Measurements from ENCODE around the gene TAS1R3. TPM values are rescaled to one million over a fixed set of nuclear protein-coding genes. Genes with fewer than 3 reads are reported as not detected.

The TAS1R3 gene
- total RNA-seq, 1 experiment from 2014 or later, result 0.22 TPM

DNA sequence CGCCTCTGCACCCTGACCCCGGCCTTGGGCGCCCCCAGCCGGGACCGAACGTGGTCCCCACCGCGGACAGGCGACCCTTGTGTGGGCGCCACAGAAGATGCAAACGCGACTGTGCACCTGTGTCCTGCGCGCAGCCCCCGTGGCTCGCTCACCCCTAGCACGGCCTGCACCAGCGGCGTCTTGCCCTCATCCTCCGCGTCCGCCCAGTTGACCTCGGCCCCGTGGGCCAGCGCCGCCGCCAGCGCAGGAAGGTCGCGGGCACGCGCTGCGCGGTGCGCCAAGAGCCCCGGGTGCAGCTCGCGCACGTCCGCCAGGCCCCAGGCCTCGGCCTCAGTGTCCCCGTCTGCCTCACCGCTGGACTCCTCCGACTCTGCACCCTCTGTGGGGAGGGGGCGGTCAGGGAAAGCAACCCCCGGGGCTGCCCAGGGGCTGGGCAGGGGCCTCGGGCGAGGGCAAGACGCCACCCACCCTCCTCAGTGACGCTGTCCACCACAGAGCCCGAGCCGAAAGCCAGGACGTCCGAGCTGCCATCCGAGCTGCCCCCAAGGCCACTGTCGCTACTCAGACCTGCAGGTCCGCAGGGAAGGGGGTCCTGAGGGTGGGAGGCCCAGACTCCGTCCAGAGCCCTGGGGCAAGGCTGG lies 36.7 kb upstream of the TAS1R3 start:
- TF ChIP-seq MLX (CRISPR knock-in tag; IDR thresholded peaks at IDR 0.05), result no peak
- no peak for TF ChIP-seq ZNF121 (CRISPR knock-in tag; IDR thresholded peaks at IDR 0.05)
- TF ChIP-seq KAT7 (CRISPR knock-in tag; IDR thresholded peaks at IDR 0.05; ENCODE audit: borderline replicate concordance), result no peak
- TF ChIP-seq TEAD1 (CRISPR knock-in tag; IDR thresholded peaks at IDR 0.05), result no peak
- no peaks in the 10 kb centered on the region for H3K27me3 Mint-ChIP-seq (ENCODE audit: low read depth)
- POLR2A ChIA-PET, result no interaction called here
- no peak overlapping the region for H3K4me3 Mint-ChIP-seq
- DNase-seq (ENCODE audit: low spot score) (no peak), ATAC-seq (no peak)
- H3K36me3 Mint-ChIP-seq, result no peaks in the 10 kb centered on the region
- H3K4me1 Mint-ChIP-seq, result peaks cover 4% of the 10 kb centered on the region; the same call in 1 of the 2 replicates
- H3K27ac Mint-ChIP-seq, result no peak overlapping the region
- CTCF ChIA-PET, result no interaction called here
- no peaks in the 10 kb centered on the region for H3K9me3 Mint-ChIP-seq

- H3K4me3 Mint-ChIP-seq, result no peak overlapping the region
- ChIA-PET POLR2A (interaction anchor here (0.8 to 1.0 kb wide), 2 partner anchors 9 to 16 kb away, joined by 3 to 4 read pairs; partner anchors contain the start of gene SCNN1D), CTCF (no interaction called here)
- DNase-seq (ENCODE audit: low spot score) (no peak), ATAC-seq (no peak)
- peaks cover 4% of the 10 kb centered on the region; the same call in 1 of the 2 replicates for H3K4me1 Mint-ChIP-seq
- no peak for TF ChIP-seq FOXP1 (CRISPR knock-in tag; IDR thresholded peaks at IDR 0.05; ENCODE audit: borderline replicate concordance)
- no peak for TF ChIP-seq ZNF396 (CRISPR knock-in tag; IDR thresholded peaks at IDR 0.05; ENCODE audit: borderline replicate concordance)
- TF ChIP-seq ZNF219 (CRISPR knock-in tag; IDR thresholded peaks at IDR 0.05; ENCODE audit: borderline replicate concordance), result no peak
- TF ChIP-seq NFATC4 (CRISPR knock-in tag; IDR thresholded peaks at IDR 0.05), result no peak
- TF ChIP-seq TCF7 (CRISPR knock-in tag; IDR thresholded peaks at IDR 0.05; ENCODE audit: low read depth), result no peak
- no peak for TF ChIP-seq AR (CRISPR knock-in tag; IDR thresholded peaks at IDR 0.05)
- no peak for TF ChIP-seq ZBTB21 (CRISPR knock-in tag; IDR thresholded peaks at IDR 0.05; ENCODE audit: borderline replicate concordance)
- no peak for TF ChIP-seq MXD4 (CRISPR knock-in tag; IDR thresholded peaks at IDR 0.05; ENCODE audit: borderline replicate concordance)
- no peaks in the 10 kb centered on the region for H3K36me3 Mint-ChIP-seq
- H3K27ac Mint-ChIP-seq, result no peak overlapping the region
- H3K27me3 Mint-ChIP-seq (ENCODE audit: low read depth), result no peaks in the 10 kb centered on the region
- H3K9me3 Mint-ChIP-seq, result no peaks in the 10 kb centered on the region
Observed at GRCh38 chr1:1295154-1295923, 35.7 kb upstream of the TAS1R3 start.

DNA sequence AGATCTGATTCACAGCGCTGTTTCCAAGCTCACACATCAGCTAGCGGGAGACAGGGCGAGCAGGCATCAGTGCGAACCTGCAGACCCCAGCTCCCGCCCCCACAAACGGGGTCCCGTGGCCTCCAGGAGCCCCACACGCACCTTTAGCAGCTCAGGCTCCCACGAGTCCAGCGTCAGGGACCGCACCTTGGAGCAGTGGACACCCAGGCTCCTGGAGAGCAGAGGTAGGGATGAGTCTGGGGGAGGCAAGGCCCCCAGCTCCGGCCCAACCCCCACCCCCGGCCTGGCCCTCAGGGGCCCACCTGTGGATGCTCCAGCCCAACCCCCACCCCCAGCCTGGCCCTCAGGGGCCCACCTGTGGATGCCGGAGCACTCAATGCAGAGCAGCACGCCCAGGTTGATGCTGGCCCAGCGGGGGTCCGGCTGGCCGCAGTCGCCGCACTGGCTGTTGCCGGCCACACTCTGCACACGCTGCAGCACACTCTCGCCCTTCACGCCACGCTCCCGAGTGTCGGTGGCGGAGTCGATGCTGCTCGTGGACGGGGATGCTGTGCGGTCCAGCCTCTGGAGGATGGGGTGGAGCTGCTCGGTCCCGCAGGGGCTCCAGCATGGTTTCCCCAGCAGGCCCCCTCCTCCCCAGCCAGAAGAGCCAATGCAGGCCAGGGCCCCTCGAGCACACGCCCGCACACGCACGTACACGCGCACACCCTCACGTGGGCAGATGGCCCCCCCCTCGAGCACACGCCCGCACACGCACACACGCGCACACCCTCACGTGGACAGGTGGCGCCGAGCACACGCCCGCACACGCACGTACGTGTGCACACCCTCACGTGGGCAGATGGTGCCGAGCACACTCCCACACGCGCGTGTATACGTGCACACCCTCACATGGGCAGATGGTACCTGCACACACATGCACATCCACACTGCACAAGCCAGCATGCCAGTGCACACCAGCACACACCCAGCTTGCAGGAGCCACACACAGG lies 34.7 kb upstream of the TAS1R3 start:
- no peaks in the 10 kb centered on the region for H3K9me3 Mint-ChIP-seq
- H3K36me3 Mint-ChIP-seq, result no peaks in the 10 kb centered on the region
- DNase-seq (ENCODE audit: low spot score) (no peak), ATAC-seq (no peak)
- no peak overlapping the region for H3K4me3 Mint-ChIP-seq
- H3K27me3 Mint-ChIP-seq (ENCODE audit: low read depth), result no peaks in the 10 kb centered on the region
- H3K27ac Mint-ChIP-seq, result no peak overlapping the region
- ChIA-PET POLR2A (interaction anchor here (0.8 to 1.0 kb wide), 2 partner anchors 8 to 17 kb away, joined by 3 to 4 read pairs; partner anchors contain the start of gene SCNN1D), CTCF (no interaction called here)
- peaks cover 4% of the 10 kb centered on the region; the same call in 1 of the 2 replicates for H3K4me1 Mint-ChIP-seq
- 0 out of 2 replicates have a peak, but pooled peaks have one; percentile 51 for TF ChIP-seq FOXP1 (CRISPR knock-in tag; IDR thresholded peaks at IDR 0.05; ENCODE audit: borderline replicate concordance)
- TF ChIP-seq ZBTB43 (CRISPR knock-in tag; IDR thresholded peaks at IDR 0.05), result peak; percentile 73; the same call in 1 of the 2 replicates
- no peak for TF ChIP-seq NR1H2 (CRISPR knock-in tag; IDR thresholded peaks at IDR 0.05)
- 0 out of 2 replicates have a peak, but pooled peaks have one; percentile 35 for TF ChIP-seq TCF7 (CRISPR knock-in tag; IDR thresholded peaks at IDR 0.05; ENCODE audit: low read depth)

Data from WTC11 (cell line).